Bronchial epithelial cell (primary cell): ENCODE measurements around the gene POP4. TPM values are rescaled to one million over a fixed set of nuclear protein-coding genes. Genes with fewer than 3 reads are reported as not detected.

Experiments
- DNase-seq: peaks from one replicate; pipeline ENCODE4 v3.0.0-alpha.2; 2010; ENCODE audit warnings: low read depth
- FAIRE-seq: peaks from 2 replicates; lab custom pipeline; 2011; peaks lifted over from hg19 to GRCh38; lab: Jason Lieb, UNC
- H3K27me3 ChIP-seq: 2 replicates; pipeline ENCODE4 v1.5.1; 2011; ENCODE audit warnings: low read length; ENCODE audit not compliant: control insufficient read depth, insufficient read depth
- H3K36me3 ChIP-seq: 2 replicates; pipeline ENCODE4 v1.5.1; 2011; ENCODE audit warnings: low read length; ENCODE audit not compliant: control insufficient read depth, insufficient read depth
- H3K4me3 ChIP-seq: 2 replicates; pipeline ENCODE4 v1.5.1; 2011; ENCODE audit warnings: mild to moderate bottlenecking, low read depth, low read length, control low read depth
- total RNA-seq: library from RNA; depleted of rRNA; stranded (reverse); fragments of >200 nt; gene quantifications from 2 replicates; pipeline ENCODE4 v1.2.1, GENCODE V29; 2014
- TF ChIP-seq, protein P1 (sequence below): IDR thresholded peaks from 2 replicates; pipeline ENCODE4 v1.5.1; 2011; ENCODE audit warnings: mild to moderate bottlenecking, moderate library complexity, low read length, control low read depth, inconsistent platforms; ENCODE audit not compliant: insufficient read depth, severe bottlenecking

POP4 gene
- total RNA-seq, 1 donor from 2014 or later = 58.7 TPM

DNA sequence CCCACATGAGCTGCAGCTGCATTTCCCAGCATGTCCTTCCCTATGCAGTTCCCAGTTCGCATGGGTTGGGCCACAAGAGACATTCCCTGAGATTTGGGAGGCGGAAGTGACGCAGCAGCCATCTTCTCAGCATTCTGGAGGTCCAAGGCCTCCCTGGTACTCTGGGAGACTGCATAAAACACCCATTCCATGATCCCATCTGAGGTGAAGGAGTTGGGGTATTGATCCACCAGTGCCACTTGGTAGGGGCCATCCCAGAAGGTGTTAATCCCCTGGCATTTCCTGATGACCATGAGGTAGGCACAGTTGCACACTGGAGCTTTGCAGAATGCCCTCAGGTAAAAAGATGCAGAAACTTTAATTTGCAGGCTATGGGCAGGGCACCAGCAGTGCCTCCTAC, 25.4 kb downstream of the POP4 start:
- no peak for DNase-seq
- TF ChIP-seq, protein P1, sequence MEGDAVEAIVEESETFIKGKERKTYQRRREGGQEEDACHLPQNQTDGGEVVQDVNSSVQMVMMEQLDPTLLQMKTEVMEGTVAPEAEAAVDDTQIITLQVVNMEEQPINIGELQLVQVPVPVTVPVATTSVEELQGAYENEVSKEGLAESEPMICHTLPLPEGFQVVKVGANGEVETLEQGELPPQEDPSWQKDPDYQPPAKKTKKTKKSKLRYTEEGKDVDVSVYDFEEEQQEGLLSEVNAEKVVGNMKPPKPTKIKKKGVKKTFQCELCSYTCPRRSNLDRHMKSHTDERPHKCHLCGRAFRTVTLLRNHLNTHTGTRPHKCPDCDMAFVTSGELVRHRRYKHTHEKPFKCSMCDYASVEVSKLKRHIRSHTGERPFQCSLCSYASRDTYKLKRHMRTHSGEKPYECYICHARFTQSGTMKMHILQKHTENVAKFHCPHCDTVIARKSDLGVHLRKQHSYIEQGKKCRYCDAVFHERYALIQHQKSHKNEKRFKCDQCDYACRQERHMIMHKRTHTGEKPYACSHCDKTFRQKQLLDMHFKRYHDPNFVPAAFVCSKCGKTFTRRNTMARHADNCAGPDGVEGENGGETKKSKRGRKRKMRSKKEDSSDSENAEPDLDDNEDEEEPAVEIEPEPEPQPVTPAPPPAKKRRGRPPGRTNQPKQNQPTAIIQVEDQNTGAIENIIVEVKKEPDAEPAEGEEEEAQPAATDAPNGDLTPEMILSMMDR = no peak
- Histone ChIP-seq H3K36me3 (no peaks in the 10 kb centered on the region), H3K4me3 (no peak overlapping the region), H3K27me3 (no peaks in the 10 kb centered on the region)
- no peak for FAIRE-seq

GRCh38 chr19:29634002-29634401, 27.9 kb downstream of the POP4 start:
- no peak for FAIRE-seq
- TF ChIP-seq, protein P1 = no peak
- no peaks in the 10 kb centered on the region for H3K27me3 ChIP-seq

DNA sequence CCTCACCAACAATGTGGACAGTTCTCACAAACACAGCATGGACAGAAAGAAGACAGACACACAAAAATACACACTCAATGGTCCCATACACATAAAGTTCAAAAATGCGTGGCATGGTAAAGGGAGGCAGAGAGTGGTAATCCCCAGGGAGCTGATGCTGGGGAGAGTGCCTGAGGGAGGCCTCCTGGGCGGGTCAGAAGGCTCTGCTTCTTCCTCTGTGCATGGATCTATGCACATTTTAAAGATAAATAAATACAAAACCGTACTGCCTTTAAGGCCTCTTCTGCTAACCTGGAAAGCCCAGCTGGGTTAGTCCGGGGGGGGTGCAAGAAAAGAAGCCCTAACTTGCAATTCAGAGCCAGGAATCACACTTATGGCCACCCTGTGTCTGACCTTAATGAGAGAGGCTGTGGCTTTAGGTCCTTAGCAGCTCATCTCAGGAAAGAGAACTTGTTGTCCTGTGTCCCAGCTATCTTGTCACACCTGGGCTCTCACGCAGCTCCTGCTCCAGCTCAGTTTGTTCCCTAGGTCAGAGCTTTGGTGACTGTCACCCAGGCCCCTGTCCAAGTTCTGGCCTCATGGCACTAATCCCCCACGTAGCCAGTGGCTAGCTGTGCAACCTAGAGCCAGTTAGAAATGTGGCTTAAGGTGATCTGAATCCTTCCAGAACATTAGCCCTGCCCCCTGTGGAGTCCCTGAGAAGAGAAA, 28.5 kb downstream of the POP4 start:
- H3K36me3 ChIP-seq = no peaks in the 10 kb centered on the region
- no peak for FAIRE-seq
- no peaks in the 10 kb centered on the region for H3K27me3 ChIP-seq
- no peak overlapping the region for H3K4me3 ChIP-seq
- DNase-seq = no peak
- TF ChIP-seq, protein P1 = no peak

More at GRCh38 chr19:29634002-29634401, 27.9 kb downstream of the POP4 start:
- no peak for DNase-seq
- H3K36me3 ChIP-seq = no peaks in the 10 kb centered on the region
- no peak overlapping the region for H3K4me3 ChIP-seq

GRCh38 chr19:29635963-29636362, 29.9 kb downstream of the POP4 start:
- TF ChIP-seq, protein P1 = no peak
- peak; percentile 75 for FAIRE-seq

DNA sequence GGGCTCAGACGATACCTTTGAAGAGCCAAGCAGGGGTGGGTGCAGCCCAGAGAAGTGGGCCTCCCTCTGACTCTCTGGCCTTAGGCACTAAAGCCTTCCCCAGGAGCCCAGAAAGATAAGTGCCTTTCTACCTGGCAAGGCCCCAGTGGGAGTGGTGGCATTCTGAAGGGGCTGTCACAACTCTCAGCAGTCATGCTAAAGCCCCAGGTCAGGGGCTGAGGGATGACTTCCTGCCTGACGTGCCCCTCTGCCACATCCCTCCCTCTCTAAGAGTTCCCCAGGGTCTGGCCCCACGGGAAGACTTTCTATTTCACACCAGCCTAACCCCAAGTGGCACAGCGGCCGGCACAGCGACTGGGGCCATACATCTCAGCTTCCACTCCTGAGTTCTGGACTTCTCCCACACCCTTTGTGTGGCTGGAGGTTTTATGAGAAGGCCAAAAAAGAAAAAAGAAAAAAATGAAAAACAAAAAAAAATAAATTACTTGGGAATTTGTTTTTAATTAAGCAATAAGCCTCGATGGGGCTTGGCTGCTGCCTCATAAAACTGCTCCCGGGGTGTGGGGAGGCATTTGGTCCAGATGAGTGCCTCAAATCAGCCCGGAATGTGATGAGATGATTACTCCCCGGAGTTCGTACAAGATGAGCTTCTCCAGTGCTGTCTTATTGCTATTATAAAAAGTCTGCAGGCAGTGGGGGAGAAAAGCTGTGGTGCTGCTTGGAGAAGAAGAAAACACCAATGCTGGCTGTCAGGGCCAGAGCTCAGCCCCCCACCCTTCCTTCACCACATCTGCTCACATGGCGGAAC, 30.7 kb downstream of the POP4 start:
- Histone ChIP-seq H3K4me3 (no peak overlapping the region), H3K27me3 (no peaks in the 10 kb centered on the region), H3K36me3 (no peaks in the 10 kb centered on the region)
- DNase-seq (no peak), FAIRE-seq (no peak)
- TF ChIP-seq, protein P1 = no peak

More at GRCh38 chr19:29635963-29636362, 29.9 kb downstream of the POP4 start:
- DNase-seq = no peak
- no peak overlapping the region for H3K4me3 ChIP-seq
- no peaks in the 10 kb centered on the region for H3K27me3 ChIP-seq
- H3K36me3 ChIP-seq = no peaks in the 10 kb centered on the region
